Fibroblast of skin of scalp (primary cell): Measurements from ENCODE around the gene PRR23E. TPM values are rescaled to one million over a fixed set of nuclear protein-coding genes. Genes with fewer than 3 reads are reported as not detected.

Source experiments
- DNase-seq: peaks from one replicate; pipeline ENCODE4 v3.0.0-alpha.2; 2013
- polyA plus RNA-seq, 2 experiments: library from polyadenylated mRNA; unstranded; fragments of 120-200 nt; gene quantifications; one replicate each; pipeline ENCODE4 v1.2.1, GENCODE V29; 2013; ENCODE audit not compliant: insufficient read length in 2 of 2

PRR23E gene, protein sequence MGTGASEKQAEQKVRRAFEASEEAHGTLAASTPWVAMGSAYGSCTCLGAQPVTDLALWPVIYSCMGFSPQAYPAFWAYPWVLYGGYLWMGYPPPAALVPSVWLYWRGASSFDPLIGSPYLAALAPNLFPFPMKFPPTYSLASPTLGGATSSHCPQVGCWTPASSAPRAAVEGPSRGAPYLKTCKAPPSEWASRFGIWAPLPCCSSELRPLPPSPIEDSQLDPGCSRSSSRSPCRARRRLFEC
- not detected for polyA plus RNA-seq (2013, experiment 1 of 2; ENCODE audit: insufficient read length)
- polyA plus RNA-seq (2013, experiment 2 of 2; ENCODE audit: insufficient read length), result not detected

DNA sequence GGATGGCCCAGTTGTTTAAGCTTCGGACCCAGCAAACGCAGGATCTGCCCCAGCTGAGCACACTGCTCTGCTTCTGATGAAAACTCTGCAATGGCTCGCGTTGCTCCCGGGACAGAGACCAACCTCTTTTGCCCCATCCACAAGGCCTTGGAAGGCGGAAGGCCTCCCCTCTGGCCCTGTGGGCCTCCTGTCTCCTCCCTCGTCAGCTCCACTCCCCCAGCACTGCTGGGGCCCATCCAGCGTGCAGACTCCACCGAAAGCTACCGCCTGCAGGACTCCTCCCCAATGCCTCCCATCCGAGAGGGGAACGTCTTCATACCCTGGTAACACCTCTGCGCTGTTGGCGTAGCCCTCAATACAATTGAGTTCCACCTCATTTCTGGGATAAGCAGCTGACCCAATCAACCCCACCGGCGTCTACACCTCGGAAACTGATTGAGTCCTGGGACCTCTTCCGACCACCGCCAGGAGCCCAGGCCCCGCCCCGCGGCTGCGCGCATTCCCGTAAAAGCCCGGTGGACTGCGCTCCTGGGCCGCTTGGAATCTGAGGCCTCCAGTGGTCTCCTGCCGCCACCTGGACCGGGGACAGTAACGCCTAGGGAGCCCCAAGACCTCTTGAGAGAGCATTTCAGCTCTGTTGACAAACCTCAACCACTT, at the start of gene PRR23E:
TSS of gene PRR23E (plus strand) at position 556 of the 657 bp plus-strand sequence. CDS start 3,555 bp downstream, outside the sequence.
- DNase-seq, result no peak

DNA sequence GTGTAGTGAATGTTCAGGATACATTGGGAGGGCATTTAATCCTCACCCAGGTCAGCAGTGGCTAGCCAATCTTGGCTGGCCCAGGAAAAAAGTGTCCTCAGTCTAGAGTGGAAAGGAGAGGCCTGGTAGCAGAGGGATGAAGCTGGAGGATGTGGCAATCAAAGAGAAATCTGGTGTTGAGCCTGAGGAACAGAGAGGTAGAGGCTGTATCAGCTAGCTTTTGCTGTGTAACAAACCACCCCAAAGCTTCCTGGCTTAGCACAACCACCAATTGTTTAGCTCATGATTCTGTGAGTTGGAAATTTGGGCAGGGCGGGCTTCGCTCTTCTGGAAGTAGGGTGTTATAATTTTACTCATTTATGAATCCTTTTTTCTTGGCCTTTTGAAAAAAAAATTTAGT, 49.8 kb upstream of the PRR23E start:
- no peak for DNase-seq

DNA sequence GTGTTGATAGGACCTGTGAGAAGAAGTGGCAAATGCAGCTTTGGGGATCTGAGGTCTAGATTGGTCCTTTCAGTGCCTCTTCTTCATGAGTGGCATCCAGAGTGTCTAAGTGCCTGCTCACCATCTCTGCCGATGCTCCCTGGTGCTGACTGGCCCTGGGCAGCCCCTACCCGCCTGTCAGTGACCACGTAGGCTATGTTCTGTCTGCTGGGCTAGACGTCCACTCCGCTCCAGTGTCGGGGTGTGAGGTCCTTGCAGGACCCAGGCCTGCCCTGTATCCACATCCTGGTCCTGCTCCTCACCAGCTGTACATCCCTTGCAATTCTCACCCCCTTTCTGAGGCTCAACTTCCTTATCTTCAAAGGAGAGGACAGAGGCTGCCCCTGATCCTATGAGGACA, 48.3 kb upstream of the PRR23E start:
- DNase-seq, result no peak

DNA sequence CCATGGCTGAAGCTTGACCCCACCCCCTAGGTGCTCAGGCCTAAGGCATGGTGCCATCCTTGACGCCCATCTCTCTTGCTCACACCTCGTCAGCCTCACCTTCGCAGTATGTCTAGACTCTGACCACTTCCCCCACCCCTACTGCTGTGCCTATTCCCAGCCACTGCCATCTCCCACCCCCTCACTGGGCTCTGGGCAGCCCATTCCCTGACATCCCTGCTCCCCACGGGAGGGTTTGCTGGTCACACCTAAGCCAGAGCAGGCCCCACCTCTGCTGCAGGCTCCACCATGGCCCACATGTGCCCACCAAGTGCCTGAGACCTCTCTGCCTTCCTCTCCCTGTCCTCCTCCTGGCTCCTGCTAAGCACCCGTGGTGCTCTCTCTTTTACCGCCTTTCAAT, 47.7 kb upstream of the PRR23E start:
- DNase-seq, result no peak

DNA sequence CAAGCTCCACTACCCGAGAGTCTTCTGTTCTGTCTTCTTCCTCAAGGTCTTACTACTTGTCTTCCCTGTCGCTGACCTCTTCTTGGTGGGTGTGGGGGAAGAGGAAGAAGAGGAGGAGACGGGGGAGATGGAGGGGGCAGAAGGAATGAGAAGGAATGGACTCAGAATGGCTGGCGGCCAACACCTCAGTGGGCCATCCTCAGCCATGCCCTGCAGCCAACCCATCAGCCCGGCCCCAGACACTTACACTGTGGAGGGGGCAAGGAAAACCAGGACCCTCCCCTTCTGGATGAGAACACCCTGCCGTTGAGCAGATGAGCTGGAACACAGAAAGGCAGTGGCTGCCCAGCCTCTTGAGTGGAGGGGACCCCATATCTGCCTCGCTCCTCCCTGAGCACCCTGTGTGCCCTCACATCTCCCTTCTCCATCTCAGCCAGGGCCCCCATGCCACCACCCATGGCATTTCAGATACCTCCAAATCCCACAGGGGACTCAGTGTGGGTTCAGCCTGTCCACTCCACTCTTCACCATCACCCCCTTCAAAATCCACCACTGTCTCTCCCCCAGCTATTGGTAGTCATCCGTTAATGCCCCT, 45.5 kb upstream of the PRR23E start:
- DNase-seq, result no peak

DNA sequence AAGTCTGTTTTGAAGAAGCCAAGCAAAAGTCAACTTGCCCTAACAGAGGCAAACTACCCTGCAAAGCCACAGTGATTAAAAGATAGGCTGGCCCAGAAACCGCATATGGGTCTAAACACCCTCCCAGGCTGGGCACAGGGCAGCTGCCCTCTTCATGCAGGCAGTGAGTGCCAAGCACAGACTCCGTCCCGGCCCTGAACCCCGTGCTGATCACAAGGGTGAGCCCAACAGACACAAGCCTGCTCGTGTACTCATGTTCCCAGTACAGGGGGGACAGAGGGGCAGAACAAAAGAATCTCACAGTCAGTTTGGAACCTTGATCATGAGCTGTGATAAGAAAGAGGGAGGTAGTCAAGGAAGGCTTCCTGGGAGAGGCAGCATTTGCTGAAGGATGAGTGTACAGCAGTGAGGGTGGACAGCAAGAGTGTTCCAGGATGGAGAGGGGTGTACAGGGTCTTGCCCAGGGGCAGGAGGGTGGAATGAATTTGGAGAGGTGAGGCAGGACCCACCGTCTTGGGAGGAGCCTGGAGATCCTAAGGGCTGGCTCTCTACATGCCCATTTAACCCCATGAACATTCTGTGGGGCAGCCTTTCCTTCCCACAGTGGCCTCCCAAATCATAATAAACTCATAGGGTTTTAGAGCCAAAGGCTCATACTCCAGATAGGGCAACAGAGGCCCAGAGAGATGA, 43.2 kb upstream of the PRR23E start:
- DNase-seq, result no peak

DNA sequence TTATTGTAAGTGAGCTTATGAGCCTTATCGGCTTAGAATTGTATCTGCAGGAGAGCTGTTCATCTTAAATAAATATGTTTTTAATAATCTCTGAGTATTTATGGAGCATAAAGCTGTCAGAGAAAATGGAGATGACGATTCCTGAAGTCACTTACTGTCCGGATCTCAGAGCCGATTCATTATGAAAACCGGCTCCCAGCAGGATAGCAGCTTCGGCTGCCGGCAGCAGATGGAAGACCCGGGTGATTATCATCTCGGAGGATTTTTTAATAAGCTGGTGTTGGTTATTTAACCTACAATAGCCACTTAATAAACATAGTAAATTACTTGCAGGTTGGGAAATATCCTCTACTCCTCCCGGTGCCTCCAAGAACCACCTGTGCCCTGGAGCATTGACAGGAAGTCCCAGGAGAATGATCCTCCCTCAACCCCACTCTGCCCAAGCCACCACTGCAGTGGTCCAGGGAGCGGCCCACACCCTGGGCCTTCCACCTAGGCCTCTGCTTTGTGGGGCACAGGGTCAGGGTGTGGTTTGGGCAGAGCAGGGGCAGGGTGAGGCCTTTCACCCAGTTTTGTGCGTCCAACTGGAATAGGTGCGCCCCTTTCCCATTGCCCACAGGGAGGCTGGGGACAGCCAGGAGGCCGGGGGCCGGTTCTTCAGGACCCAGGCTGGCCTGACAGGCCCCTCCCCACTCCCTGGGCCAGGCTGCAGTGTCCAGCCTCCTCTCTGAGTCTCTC, 42.2 kb upstream of the PRR23E start:
- DNase-seq, result no peak

DNA sequence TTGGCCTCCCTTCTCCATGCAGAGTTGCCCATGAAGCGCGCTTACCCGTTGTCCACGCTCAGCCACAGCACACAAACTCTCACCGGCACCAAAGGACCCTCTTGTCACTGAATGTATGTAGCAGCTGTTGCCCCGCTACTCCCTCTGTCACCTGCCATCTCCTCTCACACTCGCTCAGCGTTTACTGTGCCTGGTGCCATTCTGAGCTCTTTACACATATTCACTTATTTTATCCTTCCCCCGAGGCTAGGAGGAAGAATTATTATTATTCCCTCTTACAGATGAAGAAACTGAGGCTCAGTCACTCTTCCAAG, 41.7 kb upstream of the PRR23E start:
- DNase-seq, result no peak

DNA sequence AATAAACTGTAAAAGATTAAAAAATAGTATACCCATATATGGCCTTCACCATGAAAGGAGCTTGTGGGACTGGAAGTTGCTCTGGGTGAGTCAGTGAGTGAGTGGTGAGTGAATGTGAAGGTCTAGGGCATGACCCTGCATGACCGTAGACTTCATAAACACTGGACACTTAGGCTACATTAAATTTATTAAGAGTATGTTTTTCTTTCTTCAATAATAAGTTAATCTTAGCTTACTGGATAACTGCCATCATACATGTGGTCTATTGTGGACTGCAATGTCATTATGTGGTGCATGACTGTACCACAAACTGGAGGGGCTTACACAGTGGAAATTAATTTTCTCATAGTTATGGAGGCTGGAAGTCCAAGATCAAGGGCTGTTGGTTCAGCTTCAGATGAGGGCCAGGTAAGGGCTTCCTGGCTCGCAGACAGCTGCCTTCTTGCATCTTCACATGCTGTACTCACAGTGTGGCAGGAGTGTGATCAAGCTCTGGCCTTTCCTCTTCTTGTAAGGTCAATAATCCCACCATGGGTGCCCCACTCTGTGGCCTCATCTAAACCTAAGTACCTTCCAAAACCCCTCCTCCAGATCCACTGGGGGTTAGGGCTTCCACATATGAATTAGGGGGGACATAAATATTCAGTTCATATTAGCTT, 40.8 kb upstream of the PRR23E start:
- no peak for DNase-seq

DNA sequence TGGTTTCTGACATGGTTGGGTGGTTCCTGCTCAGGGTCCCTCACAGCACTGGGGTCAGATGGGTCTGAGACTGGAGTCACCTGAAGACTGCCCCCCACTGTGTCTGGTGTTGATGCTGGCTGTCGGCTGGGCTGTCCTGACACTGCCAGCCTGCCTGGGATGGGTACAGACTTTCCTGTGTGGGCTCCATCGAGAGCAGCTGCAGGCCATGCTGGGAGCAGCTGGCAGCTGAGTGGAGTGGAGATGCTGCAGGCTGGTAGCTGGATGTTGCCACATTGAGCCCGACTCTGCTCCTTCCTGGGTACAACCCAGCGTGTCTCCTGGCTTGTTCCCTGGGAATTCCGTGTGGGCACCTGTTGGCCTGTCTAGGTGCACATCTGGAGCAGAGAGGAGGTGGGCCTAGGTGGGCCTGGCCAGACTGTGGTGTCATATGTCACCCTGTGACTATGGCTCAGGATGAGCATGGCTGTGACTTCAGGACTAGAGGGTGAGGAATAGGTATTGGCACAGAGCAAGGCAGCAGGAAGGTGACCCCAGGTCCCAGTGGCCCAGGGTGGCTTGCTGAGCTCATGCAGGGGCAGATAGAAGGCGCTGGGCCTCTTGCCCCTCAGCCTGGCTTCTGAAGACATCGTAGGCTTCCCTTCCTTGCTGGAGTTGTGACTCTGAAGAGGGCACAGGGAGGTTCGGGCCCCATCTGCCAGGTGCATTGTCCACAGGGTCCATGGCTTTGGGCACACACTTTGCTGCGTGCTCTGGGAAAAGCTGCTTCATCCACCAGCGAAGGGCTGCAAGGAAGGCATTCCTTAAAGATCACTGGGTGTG, 40.0 kb upstream of the PRR23E start:
- DNase-seq, result no peak

DNA sequence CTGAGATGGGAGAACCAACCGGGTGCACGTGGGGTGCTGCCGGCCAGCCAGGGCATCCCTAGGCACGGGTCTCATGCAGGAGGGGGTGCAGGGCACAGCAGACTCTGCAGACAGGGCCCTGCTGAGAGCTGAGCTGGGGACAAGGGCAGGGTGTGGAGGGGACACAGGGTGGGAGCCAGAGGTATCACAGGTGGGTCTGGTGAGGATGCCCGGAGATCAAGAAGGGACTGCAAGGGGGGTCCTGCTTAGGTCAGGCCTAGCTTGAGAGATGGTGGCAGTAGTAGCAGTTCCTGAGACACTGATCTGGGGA, 39.5 kb upstream of the PRR23E start:
- DNase-seq, result no peak

DNA sequence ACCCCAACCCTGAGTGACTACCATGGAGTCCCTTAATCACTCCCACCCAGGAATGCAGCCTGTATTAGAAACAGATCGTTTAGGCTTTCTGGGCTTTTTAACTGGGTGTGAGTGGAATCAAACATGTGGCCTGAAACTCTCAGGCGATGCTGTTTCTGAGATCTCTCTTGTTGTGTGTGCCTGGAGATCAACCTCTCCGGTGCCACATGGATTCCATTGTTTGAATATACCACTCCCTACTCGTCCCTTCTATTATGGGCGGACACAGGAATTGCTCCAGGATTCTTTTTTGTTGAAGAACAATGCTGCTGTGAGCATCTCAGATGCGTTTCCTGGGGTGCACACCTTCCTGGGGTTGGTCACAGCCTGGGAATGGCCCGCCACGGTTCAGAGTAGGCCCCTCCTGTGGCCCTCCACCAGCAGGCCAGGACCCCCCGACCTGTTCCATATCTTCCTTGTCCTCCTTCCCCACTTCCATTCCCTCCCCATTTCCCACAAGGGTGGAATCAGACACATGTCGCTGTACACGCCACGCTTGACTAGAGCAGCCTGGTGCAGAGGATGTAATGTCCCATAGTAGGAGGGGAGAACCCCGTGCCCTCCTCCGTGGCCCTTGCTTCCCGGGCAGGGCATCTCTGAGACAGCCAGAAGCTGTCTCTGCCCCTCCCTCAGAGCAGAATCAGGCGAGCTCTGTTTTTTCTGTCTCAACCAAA, 36.4 kb upstream of the PRR23E start:
- DNase-seq, result no peak

DNA sequence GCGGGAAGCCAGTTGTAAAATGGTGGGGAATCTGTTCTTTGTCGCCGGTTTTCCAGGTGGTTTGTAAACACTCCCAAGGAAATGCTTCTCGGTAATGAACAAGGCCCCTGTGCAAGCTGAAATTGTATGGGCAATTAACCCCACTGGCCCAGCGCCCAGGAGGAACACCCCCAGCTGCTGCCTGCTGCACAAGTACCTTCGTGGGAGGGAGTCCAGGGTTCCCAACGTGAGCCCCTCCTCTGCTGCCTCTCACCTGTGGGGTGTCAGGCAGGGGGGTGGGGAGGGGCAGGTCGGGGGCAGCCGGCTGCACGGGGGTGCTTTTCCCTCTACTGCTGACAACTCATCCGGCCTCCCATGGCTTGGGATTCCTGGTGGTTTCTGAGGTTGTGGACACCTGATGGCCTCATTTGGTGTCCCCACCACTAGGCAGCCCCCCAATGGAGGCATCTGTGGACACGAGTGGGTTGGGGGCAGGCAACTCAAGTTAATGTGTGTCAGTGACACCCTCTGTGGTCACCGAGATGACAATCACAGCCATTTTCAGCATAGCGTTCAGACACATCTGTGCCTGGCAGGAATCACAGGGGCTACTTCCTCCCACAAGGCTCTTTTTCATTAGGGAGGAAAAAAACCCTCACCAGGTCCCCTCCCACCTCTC, 35.6 kb upstream of the PRR23E start:
- DNase-seq, result no peak

DNA sequence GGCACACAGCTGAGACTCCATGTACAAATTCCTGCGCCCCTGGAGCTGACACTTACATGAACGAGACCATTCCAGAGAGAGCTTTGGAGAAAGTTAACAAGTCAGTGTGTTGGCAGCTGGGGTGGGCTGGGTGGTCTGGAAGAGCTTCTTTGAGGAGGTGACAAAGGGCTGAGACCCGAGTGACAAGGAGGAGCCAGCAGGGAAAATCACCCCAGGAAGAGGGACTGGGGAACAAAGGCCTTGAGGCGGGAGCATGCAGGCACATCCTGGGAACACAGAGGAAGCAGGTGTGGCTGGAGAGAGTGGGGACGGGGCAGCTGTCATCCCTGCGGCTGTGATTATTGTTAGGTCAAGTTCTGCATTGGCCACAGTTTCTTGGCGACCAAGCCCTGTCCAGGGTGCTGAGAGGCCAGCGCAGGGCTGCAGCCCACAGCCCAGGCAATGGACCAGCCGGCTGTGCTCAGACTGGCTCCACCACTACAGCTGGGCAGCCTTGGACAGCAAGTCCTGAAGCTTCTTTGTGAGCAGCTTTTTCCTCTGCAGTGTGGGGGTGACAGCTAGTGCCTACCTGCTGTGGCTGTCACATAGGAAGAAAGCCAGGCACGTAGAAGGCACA, 34.2 kb upstream of the PRR23E start:
- DNase-seq, result peak; percentile 15

DNA sequence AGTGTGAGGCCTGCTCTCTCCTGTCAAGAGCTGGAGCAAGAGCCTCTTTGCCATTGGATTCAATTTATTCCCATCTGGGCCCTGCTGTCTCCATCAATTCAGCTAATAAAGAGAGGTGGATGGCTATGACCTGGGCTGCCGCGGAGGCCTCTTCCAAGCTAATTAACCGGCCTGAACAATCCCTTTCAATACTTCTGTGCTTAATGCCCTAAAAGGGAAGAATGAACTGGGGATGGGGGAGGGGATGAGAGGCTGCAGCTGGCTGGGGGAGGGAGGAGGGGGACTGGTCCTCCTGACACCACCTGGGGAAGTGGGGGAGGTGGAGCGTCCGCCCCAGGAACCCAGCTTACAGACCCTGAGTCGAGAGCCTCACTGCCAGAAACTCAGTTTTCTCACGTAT, 33.4 kb upstream of the PRR23E start:
- no peak for DNase-seq

DNA sequence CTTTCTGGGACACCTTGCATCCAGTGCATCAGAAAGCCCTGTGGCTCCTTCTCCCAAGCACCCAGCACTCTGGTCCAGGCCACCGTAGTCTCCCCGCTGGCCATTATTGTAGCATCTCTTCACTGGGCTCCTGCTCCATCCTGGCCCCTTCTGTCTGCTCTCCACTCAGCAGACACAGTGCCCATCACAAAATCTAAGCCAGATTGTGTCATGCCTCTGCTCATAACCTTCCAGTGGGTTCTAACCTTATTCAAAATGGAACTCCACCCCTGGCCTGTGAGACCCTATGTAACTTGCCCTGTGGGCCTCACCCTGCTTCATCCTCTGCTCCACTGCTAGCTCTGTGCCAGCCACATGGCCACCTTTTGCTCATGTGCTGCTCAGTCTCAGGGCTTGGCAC, 31.7 kb upstream of the PRR23E start:
- no peak for DNase-seq

DNA sequence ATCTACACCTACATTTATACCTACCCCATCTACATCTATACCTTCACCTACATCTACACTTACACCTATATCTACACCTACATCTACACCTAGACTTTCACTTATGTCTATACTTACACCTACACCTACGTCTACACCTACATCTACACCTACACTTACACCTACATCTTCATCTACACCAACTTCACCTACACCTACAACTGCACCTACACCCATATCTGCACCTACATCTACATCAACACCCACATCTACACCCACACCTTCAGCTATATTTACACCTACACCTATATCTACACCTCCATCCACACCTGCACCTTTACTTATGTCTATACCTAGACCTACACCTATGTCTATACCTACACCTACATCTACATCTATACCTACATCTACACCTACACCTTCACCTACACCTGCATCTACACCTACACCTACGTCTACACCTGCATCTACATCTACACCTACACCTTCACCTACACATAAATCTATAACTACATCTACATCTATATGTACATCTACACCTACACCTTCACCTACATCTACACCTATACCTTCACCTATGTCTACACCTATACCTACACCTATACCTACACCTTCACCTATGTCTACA, 30.9 kb upstream of the PRR23E start:
- DNase-seq, result no peak

DNA sequence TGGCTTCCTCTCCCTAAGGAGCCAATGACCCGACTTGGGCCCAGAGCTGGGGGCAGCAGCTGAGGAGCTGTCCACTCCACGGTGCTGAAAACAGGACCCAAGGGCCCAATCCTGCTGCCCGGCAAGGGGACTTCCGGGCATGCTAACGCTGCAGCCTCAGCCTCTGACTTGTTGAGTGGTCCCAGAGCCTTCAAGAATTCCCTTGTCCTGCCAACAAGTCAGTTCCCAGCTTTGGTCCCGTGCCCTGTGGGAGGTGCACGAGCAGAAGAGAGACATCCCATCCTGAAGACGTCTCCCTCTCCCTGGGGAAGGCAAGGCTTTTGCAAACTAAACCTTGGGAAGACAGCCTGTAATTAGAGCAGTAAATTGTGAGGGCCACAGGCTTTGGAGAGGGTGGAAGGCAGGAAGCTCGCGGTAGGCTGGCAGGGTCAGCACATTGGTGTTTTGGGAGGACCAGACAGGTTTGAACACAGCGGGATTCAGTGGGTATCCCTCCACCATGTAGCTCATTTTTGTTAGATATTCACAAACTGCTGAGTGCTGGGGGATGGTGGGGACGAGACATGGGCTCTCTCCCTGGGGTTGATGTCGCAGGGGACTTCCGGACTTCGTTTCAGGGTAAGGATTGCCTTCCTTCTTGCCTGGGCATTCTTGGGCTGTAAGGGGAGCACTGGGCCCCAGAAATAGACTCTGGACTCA, 29.8 kb upstream of the PRR23E start:
- DNase-seq, result peak; percentile 14

DNA sequence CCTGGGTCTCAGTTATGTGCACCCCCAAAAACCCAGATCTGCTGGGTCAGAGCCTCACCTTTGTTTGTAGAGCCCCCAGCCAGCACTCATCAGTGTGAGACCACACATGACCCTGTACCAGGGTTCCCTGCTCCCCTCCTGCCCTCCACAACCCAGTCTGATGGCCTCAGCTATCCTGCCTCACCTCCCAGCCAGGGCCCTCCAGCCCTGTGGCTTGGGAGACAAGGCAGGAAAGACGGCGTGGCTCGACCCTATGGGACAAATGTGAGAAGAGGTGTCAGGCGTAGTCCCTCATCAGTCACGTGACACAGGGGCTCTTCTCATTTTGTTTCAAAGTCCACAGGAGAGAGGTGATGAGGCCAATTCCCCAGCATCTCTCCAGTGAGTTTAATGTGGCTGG, 28.3 kb upstream of the PRR23E start:
- DNase-seq, result no peak
